Endothelial cell of umbilical vein (primary cell): ENCODE measurements around the gene CERS6. TPM values are rescaled to one million over a fixed set of nuclear protein-coding genes. Genes with fewer than 3 reads are reported as not detected.

Experiments
- BruUV-seq: library from RNA; stranded (reverse); fragments of 400-500 nt; replicated peaks from 2 replicates; lab custom pipeline; 2021; lab: Mats Ljungman, UMichigan
- CTCF ChIA-PET: fragments of 300-600, 350-600 bp; sonication (Branson Sonifier 250); formaldehyde crosslinking; loops from one replicate; lab custom pipeline; 2021; ENCODE audit warnings: antibody characterized with exemption, inconsistent platforms; lab: Charles Lee
- POLR2A ChIA-PET: fragments of 300-600, 350-600 bp; sonication (Branson Sonifier 250); formaldehyde crosslinking; loops from one replicate; lab custom pipeline; 2021; ENCODE audit warnings: antibody characterized with exemption, inconsistent platforms; lab: Charles Lee
- DNase-seq: peaks from one replicate; pipeline ENCODE4 v3.0.0-alpha.2; 2011; ENCODE audit warnings: low read depth, low spot score
- FAIRE-seq: peaks from 2 replicates; lab custom pipeline; 2011; peaks lifted over from hg19 to GRCh38; lab: Jason Lieb, UNC
- H2AFZ ChIP-seq: 2 replicates; pipeline ENCODE4 v1.6.0; 2012; ENCODE audit warnings: low read depth, low read length, control low read depth, inconsistent platforms
- H3K27ac ChIP-seq: 2 replicates; pipeline ENCODE4 v1.5.1; 2011; ENCODE audit warnings: low read depth, mild to moderate bottlenecking, control low read depth, low read length, moderate library complexity; ENCODE audit not compliant: insufficient read depth
- H3K27me3 ChIP-seq, 2 experiments: 2 replicates each; pipeline versions ENCODE4 v1.6.0 to v1.6.1; 2011; ENCODE audit warnings: low read length in 2 of 2, mixed read lengths in 1 of 2; ENCODE audit not compliant: control insufficient read depth in 2 of 2, insufficient read depth in 2 of 2
- H3K36me3 ChIP-seq, 2 experiments: 2 replicates in 1 of 2; 3 replicates in 1 of 2; pipeline ENCODE4 v1.5.1; 2011; ENCODE audit warnings: low read length in 2 of 2, mild to moderate bottlenecking in 1 of 2, moderate library complexity in 1 of 2; ENCODE audit not compliant: control insufficient read depth in 2 of 2, insufficient read depth in 2 of 2; ENCODE audit errors: extremely low read depth in 1 of 2
- H3K4me1 ChIP-seq: 3 replicates; pipeline ENCODE4 v1.5.1; 2011; ENCODE audit warnings: mild to moderate bottlenecking, low read length; ENCODE audit not compliant: control insufficient read depth, insufficient read depth; ENCODE audit errors: extremely low read depth
- H3K4me2 ChIP-seq: 2 replicates; pipeline ENCODE4 v1.6.1; 2011; ENCODE audit warnings: low read length, control low read depth, mixed read lengths; ENCODE audit not compliant: insufficient read depth
- H3K4me3 ChIP-seq, 3 experiments: fragments of 200-600 bp in 1 of 3; sonication (generic), shearing (Covaris generic) in 1 of 3; replicated peaks in 1 of 3; 2 replicates each; pipeline ENCODE4 v1.5.1; 2011 to 2016; ENCODE audit warnings: control low read depth in 3 of 3, low read length in 3 of 3, mild to moderate bottlenecking in 2 of 3, inconsistent platforms in 1 of 3, low read depth in 1 of 3, moderate library complexity in 1 of 3; ENCODE audit not compliant: insufficient read depth in 1 of 3
- H3K79me2 ChIP-seq: 2 replicates; pipeline ENCODE4 v1.6.0; 2012; ENCODE audit warnings: low read length, inconsistent platforms; ENCODE audit not compliant: control insufficient read depth, insufficient read depth
- H3K9ac ChIP-seq: replicated peaks from 2 replicates; pipeline ENCODE3; 2011; ENCODE audit warnings: low read length, control low read depth; ENCODE audit not compliant: insufficient read depth; ENCODE audit errors: extremely low read depth
- H3K9me1 ChIP-seq: replicated peaks from 3 replicates; pipeline ENCODE4 v1.6.0; 2011; ENCODE audit warnings: mild to moderate bottlenecking, low read length; ENCODE audit not compliant: control insufficient read depth, insufficient read depth; ENCODE audit errors: extremely low read depth
- H3K9me3 ChIP-seq: replicated peaks from 2 replicates; pipeline ENCODE4 v1.5.1; 2012; ENCODE audit warnings: low read length, inconsistent platforms; ENCODE audit not compliant: control insufficient read depth, insufficient read depth
- H4K20me1 ChIP-seq: replicated peaks from 2 replicates; pipeline ENCODE3; 2011; ENCODE audit warnings: mild to moderate bottlenecking, low read length; ENCODE audit not compliant: control insufficient read depth, insufficient read depth; ENCODE audit errors: extremely low read depth
- CTCF ChIP-seq, 2 donors: IDR thresholded peaks; 1 replicate in 1 of 2; 2 replicates in 1 of 2; pipeline ENCODE4 v1.5.1; 2011; ENCODE audit warnings: low read length in 2 of 2, mild to moderate bottlenecking in 2 of 2, moderate library complexity in 2 of 2, control low read depth in 1 of 2, inconsistent platforms in 1 of 2, low read depth in 1 of 2; ENCODE audit not compliant: insufficient read depth in 1 of 2; ENCODE audit errors: extremely low read depth in 1 of 2
- EZH2 ChIP-seq: IDR thresholded peaks from 2 replicates; pipeline ENCODE4 v1.6.1; 2012; ENCODE audit warnings: borderline replicate concordance, low read depth, mild to moderate bottlenecking, moderate library complexity, low read length, inconsistent platforms; ENCODE audit not compliant: severe bottlenecking
- FOS ChIP-seq: IDR thresholded peaks from 2 replicates; pipeline ENCODE4 v1.6.1; 2011; ENCODE audit warnings: mild to moderate bottlenecking, low read length, moderate library complexity, borderline replicate concordance; ENCODE audit not compliant: insufficient read depth
- GATA2 ChIP-seq: IDR thresholded peaks from 2 replicates; pipeline ENCODE4 v1.7.0; 2011; ENCODE audit warnings: low read depth, mild to moderate bottlenecking, moderate library complexity, mixed read lengths, low read length; ENCODE audit not compliant: insufficient read length, insufficient read depth
- JUN ChIP-seq: IDR thresholded peaks from 2 replicates; pipeline ENCODE4 v1.6.1; 2011; ENCODE audit warnings: borderline replicate concordance, low read depth; ENCODE audit not compliant: insufficient read length, insufficient read depth
- MAX ChIP-seq: IDR thresholded peaks from 2 replicates; pipeline ENCODE4 v1.6.1; 2011; ENCODE audit not compliant: insufficient read depth, insufficient read length
- MYC ChIP-seq: IDR thresholded peaks from one replicate; pipeline ENCODE4 v1.6.1; 2011; ENCODE audit warnings: mild to moderate bottlenecking, low read depth, low read length
- POLR2A ChIP-seq: IDR thresholded peaks from 2 replicates; pipeline ENCODE4 v1.6.1; 2012; ENCODE audit warnings: low read depth, mild to moderate bottlenecking, control low read depth, low read length
- POLR2AphosphoS5 ChIP-seq: IDR thresholded peaks from 2 replicates; pipeline ENCODE4 v1.6.1; 2012; ENCODE audit warnings: low read depth, mild to moderate bottlenecking, control low read depth, low read length, moderate library complexity; ENCODE audit not compliant: insufficient read depth
- dilution Hi-C: fragments of 300-500 bp; cut with MboI; formaldehyde crosslinking; loops from one replicate; pipeline ENCODE4 v1.15.0; 2019; ENCODE audit warnings: low sequenced_read_pairs; ENCODE audit not compliant: extremely low pct_ligation_motif_present
- intact Hi-C: fragments of 100-400 bp; cut with micrococcal nuclease; formaldehyde crosslinking; loops from one replicate; pipeline ENCODE4 v1.10.0; 2022
- polyA plus RNA-seq, 4 experiments: library from polyadenylated mRNA; depleted of rRNA in 3 of 4; stranded (reverse) in 3 of 4; unstranded in 1 of 4; fragments of >200 nt; gene quantifications; 2 replicates each; pipeline versions ENCODE4 v1.2.1 to v1.2.3, GENCODE V29; 2011 to 2012; ENCODE audit warnings: missing spikeins in 1 of 4
- total RNA-seq: library from RNA; stranded (reverse); gene quantifications from 2 replicates; pipeline ENCODE4 v1.2.3, GENCODE V29; 2021

The CERS6 gene
- total and polyA plus RNA-seq, 2 donors (not counting 3 experiments of a cell fraction or from before 2014, with no cell fraction given) = 2.7 to 11.7 TPM

DNA sequence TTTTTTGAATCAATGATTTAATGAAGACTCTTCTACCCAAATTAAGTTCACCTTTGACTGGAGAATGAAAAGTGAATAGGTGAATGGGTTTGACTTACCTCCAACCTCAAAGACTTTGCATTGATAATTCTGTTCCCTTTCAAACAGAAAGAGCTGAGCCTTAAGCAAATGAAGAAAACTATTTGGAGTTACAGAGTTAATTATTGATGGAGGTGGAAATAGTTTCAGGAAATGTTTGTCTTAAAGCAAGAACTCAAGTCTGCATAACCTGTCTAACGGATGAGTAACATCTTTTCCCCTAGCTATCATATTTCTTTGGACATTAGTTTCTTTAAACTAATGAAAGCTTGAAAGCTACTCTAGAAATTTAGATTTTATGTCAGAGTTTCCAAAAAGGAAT lies 166.5 kb downstream of the CERS6 start:
- DNase-seq = no peak
- no TSS peak for BruUV-seq
- Histone ChIP-seq H3K27ac (no peak overlapping the region), H3K9ac (no peak overlapping the region), H3K9me3 (no peaks in the 10 kb centered on the region), H2AFZ (no peak overlapping the region), H3K36me3 (no peaks in the 10 kb centered on the region), H3K27me3 (no peaks in the 10 kb centered on the region), H4K20me1 (no peaks in the 10 kb centered on the region), H3K4me3 (no peak overlapping the region), H3K4me2 (no peak overlapping the region), H3K79me2 (no peaks in the 10 kb centered on the region), H3K4me1 (no peaks in the 10 kb centered on the region), H3K9me1 (no peaks in the 10 kb centered on the region)
- FAIRE-seq = no peak
- TF ChIP-seq JUN = no peak
- TF ChIP-seq MYC = no peak
- no peak for TF ChIP-seq GATA2
- no peak for TF ChIP-seq POLR2AphosphoS5
- POLR2A ChIA-PET = no interaction called here
- intact Hi-C loops = no loop called here
- CTCF ChIA-PET = no interaction called here
- dilution Hi-C loops = no loop called here

- CTCF ChIA-PET = interaction anchor here (1.6 kb wide), 1 partner anchor 9 kb away, joined by 5 read pairs; no protein-coding TSS in a partner anchor
- no peak overlapping the region for H2AFZ ChIP-seq
- POLR2A ChIA-PET = no interaction called here
- H3K9ac ChIP-seq = no peak overlapping the region
- dilution Hi-C loops (no loop called here), intact Hi-C loops (no loop called here)
- no peaks in the 10 kb centered on the region for H3K4me1 ChIP-seq
- H3K9me1 ChIP-seq = no peaks in the 10 kb centered on the region
- H3K4me3 ChIP-seq = no peak overlapping the region
- H3K27me3 ChIP-seq = no peaks in the 10 kb centered on the region
- H3K4me2 ChIP-seq = no peak overlapping the region
- no TSS peak for BruUV-seq
- TF ChIP-seq MYC (no peak), EZH2 (no peak), GATA2 (no peak), CTCF (IDR thresholded peaks at IDR 0.05; ENCODE audit: extremely low read depth in 1 of 2, insufficient read depth in 1 of 2, low read depth in 1 of 2, low read length in 2 of 2) (no peak), MAX (no peak), JUN (no peak), POLR2AphosphoS5 (no peak), FOS (no peak), POLR2A (no peak)
- no peak for FAIRE-seq
- H3K27ac ChIP-seq = no peak overlapping the region
- no peaks in the 10 kb centered on the region for H4K20me1 ChIP-seq
- no peaks in the 10 kb centered on the region for H3K9me3 ChIP-seq
- H3K79me2 ChIP-seq = no peaks in the 10 kb centered on the region
- DNase-seq = no peak
- H3K36me3 ChIP-seq = no peaks in the 10 kb centered on the region
Measured at GRCh38 chr2:168624028-168624427, 168.0 kb downstream of the CERS6 start.
